Kidney capillary endothelial cell (primary cell): ENCODE results near the gene EGLN1.

Experiments
- DNase-seq: peaks from one replicate; pipeline ENCODE4 v3.0.0-alpha.2; 2018; ENCODE audit warnings: low spot score

The EGLN1 gene

GRCh38 chr1:231395998-231396390 lies 26.1 kb downstream of the EGLN1 start:
- DNase-seq: no peak

- peak; percentile 96 for DNase-seq
These were observed 26.8 kb downstream of the EGLN1 start for GRCh38 chr1:231395076-231395997.

GRCh38 chr1:231393668-231394067 lies 28.4 kb downstream of the EGLN1 start:
- DNase-seq: no peak

- DNase-seq: no peak
These were observed 29.5 kb downstream of the EGLN1 start for GRCh38 chr1:231392389-231393131.

- DNase-seq: peak; percentile 59
These were observed 32.0 kb downstream of the EGLN1 start for GRCh38 chr1:231390071-231390470.

- peak; percentile 81 for DNase-seq
These were observed 34.1 kb downstream of the EGLN1 start for GRCh38 chr1:231387770-231388669.

GRCh38 chr1:231386466-231386865 lies 35.6 kb downstream of the EGLN1 start:
- no peak for DNase-seq

- DNase-seq: no peak
These were observed 36.7 kb downstream of the EGLN1 start for GRCh38 chr1:231385416-231385748.

- no peak for DNase-seq
These were observed 37.2 kb downstream of the EGLN1 start for GRCh38 chr1:231384696-231385415.

GRCh38 chr1:231383159-231383860 lies 38.8 kb downstream of the EGLN1 start:
- no peak for DNase-seq

- no peak for DNase-seq
These were observed 39.7 kb downstream of the EGLN1 start for GRCh38 chr1:231382426-231382825.

- DNase-seq: no peak
These were observed 40.4 kb downstream of the EGLN1 start for GRCh38 chr1:231381729-231382128.

GRCh38 chr1:231376875-231377549 lies 45.1 kb downstream of the EGLN1 start:
- DNase-seq: no peak

- DNase-seq: peak; percentile 48
These were observed 46.0 kb downstream of the EGLN1 start for GRCh38 chr1:231376101-231376500.

- no peak for DNase-seq
These were observed 47.7 kb downstream of the EGLN1 start for GRCh38 chr1:231374394-231374793.

GRCh38 chr1:231372501-231372900 lies 49.6 kb downstream of the EGLN1 start:
- DNase-seq: no peak

- no peak for DNase-seq
These were observed 52.8 kb downstream of the EGLN1 start for GRCh38 chr1:231369282-231369681.

- DNase-seq: no peak
These were observed 57.9 kb downstream of the EGLN1 start for GRCh38 chr1:231364192-231364591.

- DNase-seq: no peak
These were observed 58.5 kb downstream of the EGLN1 start for GRCh38 chr1:231363624-231364023.

GRCh38 chr1:231362325-231362724 lies 59.8 kb downstream of the EGLN1 start:
- DNase-seq: no peak
